Measurements from ENCODE around the gene PTP4A2.

Gene PTP4A2

DNA sequence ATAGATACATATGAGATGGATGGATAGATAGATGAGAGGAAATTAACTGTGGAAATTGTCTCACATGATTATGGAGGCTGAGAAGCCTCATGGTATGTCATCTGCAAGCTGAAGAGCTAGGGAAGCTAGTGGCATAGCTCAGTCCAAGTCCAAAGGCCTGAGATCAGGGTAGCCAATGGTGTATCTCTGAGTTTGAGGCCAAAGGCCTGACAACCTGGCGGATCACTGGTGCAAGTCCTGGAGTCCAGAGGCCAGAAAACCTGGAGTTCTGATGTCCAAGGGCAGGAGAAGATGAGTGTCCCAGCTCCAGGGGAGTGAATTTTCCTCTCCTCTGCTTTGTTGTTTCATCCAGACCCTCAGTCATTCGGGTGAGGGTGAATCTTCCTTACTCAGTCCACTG lies 78.4 kb downstream of the PTP4A2 start:
- DNase-seq (ENCODE audit: low read depth in 2 of 2): no peak

GRCh38 chr1:31859044-31859443 lies 79.1 kb downstream of the PTP4A2 start:
- no peak for DNase-seq (ENCODE audit: low read depth in 2 of 2)

- no peak for DNase-seq (ENCODE audit: low read depth in 2 of 2)
These were observed 80.3 kb downstream of the PTP4A2 start for GRCh38 chr1:31857863-31858262.
